GM11168 (cell line): Measurements from ENCODE around the gene POLD2.
"Not testable (repeated sequence)": the region's sequence is repeated elsewhere in the genome, so short reads cannot be mapped to it uniquely, and the experiment has no call there.

Source experiments
- in situ Hi-C: fragments of 300-500 bp; cut with MboI; formaldehyde crosslinking; loops from one replicate; pipeline ENCODE4 v1.12.0; 2022; ENCODE audit warnings: low sequenced_read_pairs; ENCODE audit not compliant: unreplicated experiment

POLD2 gene

DNA sequence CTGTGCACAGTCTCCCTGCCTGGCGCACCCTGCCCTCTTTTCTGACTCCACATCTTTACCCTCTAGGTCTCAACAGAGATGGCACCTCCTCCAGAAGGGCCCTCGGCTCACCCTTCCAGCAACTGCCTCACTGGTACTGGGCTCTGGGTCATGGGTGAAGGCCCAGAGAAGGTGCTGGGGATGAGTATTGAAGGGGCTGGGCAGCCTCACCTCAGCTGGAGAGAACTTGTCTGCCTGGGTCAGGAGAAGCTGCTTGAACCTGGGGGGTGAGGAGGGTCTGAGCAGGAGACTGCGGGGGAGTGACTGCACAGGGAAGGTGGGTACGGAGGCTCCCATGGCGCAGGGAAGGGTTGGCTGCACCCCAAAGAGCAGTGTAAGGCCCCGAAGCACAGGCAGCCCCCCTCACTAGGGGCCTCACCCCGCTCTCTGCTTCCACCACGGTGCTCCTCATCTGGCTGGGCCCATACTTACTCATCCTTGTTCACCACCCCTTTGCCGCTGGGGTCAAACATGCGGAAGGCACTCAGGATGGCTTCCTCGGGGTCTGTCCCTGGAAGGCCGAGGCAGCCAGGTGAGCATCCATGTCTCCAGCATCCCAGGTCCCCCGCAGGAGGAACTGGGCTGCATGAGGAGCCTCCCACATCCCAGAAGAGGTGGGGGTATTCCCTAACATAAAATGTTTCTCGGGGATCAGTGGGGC is 16.1 kb upstream of the POLD2 start:
- in situ Hi-C loops: no loop called here

DNA sequence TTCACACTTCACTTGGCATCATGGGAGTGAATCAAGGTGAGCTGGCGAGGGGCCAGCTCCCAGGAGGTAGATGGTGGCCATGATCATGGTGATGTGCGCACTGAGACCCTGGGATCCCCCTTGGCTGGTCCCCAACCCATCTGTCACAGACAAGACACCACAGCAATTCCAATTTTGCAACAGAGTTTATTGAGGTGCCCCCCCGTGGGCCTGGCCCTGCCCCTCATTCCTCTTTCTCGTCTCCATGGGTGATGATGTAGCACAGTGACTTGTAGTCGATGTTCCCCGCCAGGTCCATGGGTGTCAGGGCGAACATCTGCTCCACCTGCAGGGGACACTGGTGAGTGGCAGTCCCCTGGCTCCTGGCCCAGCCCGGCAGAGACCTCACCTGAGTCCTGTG is 15.3 kb upstream of the POLD2 start:
- in situ Hi-C loops: no loop called here

DNA sequence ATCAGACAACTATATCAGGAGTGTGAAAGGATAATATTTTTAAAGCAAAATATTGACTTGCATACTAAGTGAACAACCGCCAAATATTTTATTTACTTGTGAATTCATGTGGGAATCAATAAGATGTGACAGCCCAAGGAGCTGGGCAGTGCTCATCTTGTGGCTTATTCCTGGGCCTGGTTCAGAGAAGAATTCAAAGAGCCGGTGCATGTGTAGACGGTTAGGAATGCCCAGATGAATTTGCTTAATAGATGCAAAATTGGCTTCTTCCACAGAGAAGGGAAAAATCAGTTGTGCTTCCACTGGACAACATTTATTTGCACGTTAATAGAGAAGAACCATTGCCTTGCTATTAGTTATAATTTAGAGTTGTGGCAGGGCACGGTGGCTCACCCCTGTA is 13.4 kb upstream of the POLD2 start:
- in situ Hi-C loops: no loop called here

GRCh38 chr7:44134943-44135628 is 11.7 kb upstream of the POLD2 start:
- in situ Hi-C loops: no loop called here

DNA sequence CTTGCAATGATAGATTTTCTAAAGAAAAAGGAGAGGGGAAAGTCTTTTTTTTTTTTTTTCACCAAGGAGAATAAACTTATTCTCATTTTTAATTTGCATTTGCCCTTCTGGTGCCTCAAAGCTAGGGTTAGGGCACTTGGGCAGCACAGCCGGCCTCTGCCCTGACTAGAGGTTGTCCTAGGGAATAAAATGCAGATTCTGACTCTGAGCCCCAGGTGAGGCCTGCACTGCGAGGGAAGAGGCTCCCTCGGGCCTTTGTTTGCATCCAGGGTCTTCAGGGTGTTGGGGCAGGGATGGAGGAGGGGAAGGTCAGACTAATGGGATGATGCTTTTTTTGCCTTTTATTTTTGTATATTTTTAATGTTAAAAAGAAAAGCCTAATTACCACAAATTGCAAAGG is 9.9 kb upstream of the POLD2 start:
- in situ Hi-C loops: no loop called here

DNA sequence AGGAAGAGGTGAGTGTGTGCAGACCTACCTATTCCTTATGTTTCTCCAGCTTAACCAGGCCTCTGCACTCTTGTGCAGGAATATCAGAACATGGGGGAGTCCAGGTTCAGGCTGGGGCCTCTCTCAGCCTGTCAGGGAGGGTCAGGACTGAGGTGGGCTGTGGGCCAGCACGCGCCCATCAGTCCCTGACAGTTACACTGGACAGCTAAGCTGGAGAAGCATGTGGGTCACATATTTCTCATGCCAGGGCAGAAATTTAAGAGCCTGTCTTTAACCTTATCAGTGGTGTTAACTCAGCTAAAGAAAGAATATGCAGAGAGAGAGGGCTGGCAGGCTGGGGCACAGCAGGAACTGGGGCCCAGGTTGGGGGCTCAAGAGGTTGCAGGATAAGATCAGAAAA is 8.7 kb upstream of the POLD2 start:
- in situ Hi-C loops: no loop called here

DNA sequence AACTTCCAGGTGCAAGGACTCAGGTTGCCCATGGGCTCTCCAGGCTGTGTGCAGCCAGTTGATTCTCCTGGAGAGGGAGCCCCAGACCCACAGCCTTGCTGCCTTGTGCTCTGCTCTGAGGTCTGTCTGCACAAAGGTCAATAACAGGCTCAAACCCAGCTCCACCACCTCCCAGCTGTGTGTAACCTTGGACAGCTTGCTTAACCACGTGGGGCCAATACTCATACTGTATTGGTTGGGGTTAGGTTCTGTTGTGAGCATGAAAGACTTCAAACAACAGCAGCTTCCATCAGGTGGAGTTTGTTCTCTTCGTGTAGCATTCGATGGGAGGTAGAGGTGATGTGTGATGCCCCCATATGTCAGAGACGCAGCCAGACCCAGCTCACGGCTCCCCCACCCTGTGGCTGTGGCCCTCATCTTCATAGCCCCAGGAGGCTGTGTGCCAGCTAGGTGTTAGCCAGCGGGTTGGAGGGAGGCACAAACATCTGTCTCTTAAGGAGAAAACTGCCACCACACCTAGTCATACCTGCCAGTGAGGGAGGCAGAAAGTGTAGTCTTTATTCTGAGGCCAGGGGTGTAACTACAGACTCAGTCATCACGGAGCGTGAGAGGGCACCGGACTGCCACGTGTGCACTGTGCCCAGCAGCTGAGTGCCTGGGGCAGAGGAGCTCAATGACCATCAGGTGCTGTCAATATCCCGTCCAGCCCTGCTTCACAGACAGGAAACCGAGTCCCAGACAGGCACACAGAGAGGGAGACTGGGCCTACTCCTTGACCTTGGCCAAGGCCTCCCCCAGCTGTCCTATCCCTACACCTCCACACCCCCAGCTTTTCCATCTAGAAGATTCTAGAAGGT is 8.1 kb upstream of the POLD2 start:
- in situ Hi-C loops: no loop called here

GRCh38 chr7:44128721-44129582 is 5.6 kb upstream of the POLD2 start:
- in situ Hi-C loops: no loop called here

GRCh38 chr7:44127161-44127560 is 3.8 kb upstream of the POLD2 start:
- in situ Hi-C loops: no loop called here

- in situ Hi-C loops: not testable (repeated sequence)
These were observed 3.2 kb upstream of the POLD2 start for GRCh38 chr7:44126574-44126973.

DNA sequence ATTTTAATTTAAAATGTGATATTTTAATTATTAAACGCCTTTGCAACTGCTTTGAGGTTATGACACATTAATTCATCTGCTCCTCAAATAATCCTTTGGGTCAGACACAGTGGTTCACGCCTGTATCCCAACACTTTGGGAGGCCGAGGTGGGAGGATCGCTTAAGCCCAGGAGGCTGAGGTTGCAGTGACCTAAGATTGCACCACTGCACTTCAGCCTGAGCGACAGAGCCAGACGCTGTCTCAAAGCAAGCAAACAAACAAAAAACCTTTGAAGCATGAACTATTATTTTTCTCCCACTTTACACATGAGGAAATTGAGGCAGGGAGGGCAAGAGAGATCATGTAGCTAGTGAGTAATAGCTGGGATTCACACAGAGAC is 1.5 kb upstream of the POLD2 start:
- in situ Hi-C loops: no loop called here

DNA sequence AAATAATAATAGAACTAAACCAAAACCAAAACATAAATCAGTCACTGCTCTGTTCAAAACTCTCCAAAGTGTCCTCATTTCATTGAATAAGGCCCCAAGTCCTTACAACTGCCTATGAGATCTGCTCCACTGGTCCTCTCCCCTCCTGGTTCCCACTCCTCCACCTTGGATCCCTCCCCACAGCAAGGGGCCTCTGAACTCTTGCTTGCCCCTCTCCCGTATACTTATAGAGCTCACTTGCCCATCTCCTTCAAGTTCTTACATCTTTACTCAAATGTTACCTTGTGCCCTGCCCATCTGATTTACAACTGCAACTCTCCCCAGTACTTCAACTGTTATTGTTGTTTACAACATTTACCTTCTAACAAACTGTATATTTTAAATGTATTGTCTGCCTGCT is 819 bp downstream of the POLD2 start:
- in situ Hi-C loops: no loop called here

GRCh38 chr7:44121761-44122420 is 1.5 kb downstream of the POLD2 start:
- in situ Hi-C loops: no loop called here

DNA sequence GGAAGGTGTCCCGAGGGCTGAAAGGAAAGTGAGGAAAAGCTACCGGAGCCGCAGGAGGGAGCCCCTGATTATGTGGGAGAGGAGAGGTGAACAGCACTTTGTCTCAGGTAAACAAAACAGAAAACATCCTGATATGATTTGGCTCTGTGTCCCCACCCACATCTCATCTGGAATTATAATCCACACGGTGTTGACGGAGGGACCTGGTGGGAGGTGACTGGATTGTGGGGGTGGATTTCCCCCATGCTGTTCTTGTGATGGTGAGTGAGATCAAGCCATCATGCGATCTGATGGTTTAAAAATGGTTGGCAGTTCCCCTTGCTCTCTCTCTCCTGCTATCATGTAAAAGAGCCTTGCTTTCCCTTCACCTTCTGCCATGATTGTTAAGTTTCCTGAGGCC is 3.0 kb downstream of the POLD2 start:
- in situ Hi-C loops: no loop called here

- in situ Hi-C loops: no loop called here
These were observed 3.4 kb downstream of the POLD2 start for GRCh38 chr7:44119829-44120380.

DNA sequence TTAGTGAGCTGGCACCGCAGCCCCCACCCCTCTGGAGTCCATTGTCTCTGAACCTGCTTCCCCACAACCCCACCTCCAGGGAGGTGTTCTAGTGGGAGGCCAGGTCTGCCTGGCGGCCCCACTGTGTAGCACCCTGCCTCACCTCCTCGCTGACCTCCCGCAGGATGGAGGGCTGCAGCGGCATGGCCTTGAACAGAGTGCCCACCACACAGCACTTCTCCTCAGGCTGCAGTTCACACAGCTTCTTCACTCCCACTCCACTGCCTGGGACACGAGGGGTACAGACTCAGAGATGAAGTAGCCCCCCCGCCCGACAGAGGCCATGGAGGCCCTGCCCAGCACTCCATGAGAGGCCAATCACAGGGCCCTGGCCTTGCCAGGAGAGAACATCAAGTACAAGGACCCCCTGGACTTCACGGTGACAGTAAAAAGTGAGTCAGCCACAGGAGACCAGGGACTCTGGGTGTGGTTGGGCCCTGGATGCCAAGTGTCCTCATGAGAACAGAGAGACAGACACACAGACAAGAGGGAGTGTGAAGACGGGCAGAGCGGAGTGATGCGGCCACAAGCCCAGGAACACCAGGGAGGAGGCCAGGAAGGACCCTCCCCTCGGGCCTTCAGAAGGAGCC is 5.4 kb downstream of the POLD2 start:
- in situ Hi-C loops: no loop called here

GRCh38 chr7:44116789-44117666 is 6.3 kb downstream of the POLD2 start:
- in situ Hi-C loops: no loop called here
